ENCODE measurements around the gene FOCAD.

FOCAD gene

GRCh38 chr9:20873240-20873865 lies 189.3 kb downstream of the FOCAD start:
- peaks cover 15% of the 10 kb centered on the region for H3K4me1 ChIP-seq (ENCODE audit: control insufficient read depth, insufficient read depth, low read length)
- H3K9me3 ChIP-seq (ENCODE audit: control insufficient read depth, insufficient read depth, low read depth, low read length): no peaks in the 10 kb centered on the region
- no peaks in the 10 kb centered on the region for H3K36me3 ChIP-seq (ENCODE audit: control insufficient read depth, insufficient read depth, low read length)
- no peak overlapping the region for H3K27ac ChIP-seq (ENCODE audit: low read depth, low read length)
- no peak overlapping the region for H3K4me3 ChIP-seq (ENCODE audit: low read depth, low read length)
- no peak overlapping the region for H3K9ac ChIP-seq (ENCODE audit: low read length)
- H3K27me3 ChIP-seq (ENCODE audit: control insufficient read depth, insufficient read depth, low read length): no peaks in the 10 kb centered on the region

GRCh38 chr9:20880271-20880670 lies 196.2 kb downstream of the FOCAD start:
- no peak overlapping the region for H3K4me3 ChIP-seq (ENCODE audit: low read depth, low read length)

GRCh38 chr9:20880675-20881074 lies 196.6 kb downstream of the FOCAD start:
- H3K4me1 ChIP-seq (ENCODE audit: control insufficient read depth, insufficient read depth, low read length): no peaks in the 10 kb centered on the region
- H3K27ac ChIP-seq (ENCODE audit: low read depth, low read length): no peak overlapping the region
- peaks cover 7% of the 10 kb centered on the region; the same call in 1 of the 2 replicates for H3K36me3 ChIP-seq (ENCODE audit: control insufficient read depth, insufficient read depth, low read length)
- no peaks in the 10 kb centered on the region for H3K9me3 ChIP-seq (ENCODE audit: control insufficient read depth, insufficient read depth, low read depth, low read length)
- no peak overlapping the region for H3K9ac ChIP-seq (ENCODE audit: low read length)
- no peak overlapping the region for H3K4me3 ChIP-seq (ENCODE audit: low read depth, low read length)
- H3K27me3 ChIP-seq (ENCODE audit: control insufficient read depth, insufficient read depth, low read length): no peaks in the 10 kb centered on the region

More at GRCh38 chr9:20880271-20880670, 196.2 kb downstream of the FOCAD start:
- Histone ChIP-seq H3K36me3 (ENCODE audit: control insufficient read depth, insufficient read depth, low read length) (peaks cover 7% of the 10 kb centered on the region; the same call in 1 of the 2 replicates), H3K4me1 (ENCODE audit: control insufficient read depth, insufficient read depth, low read length) (no peaks in the 10 kb centered on the region), H3K27me3 (ENCODE audit: control insufficient read depth, insufficient read depth, low read length) (no peaks in the 10 kb centered on the region), H3K9me3 (ENCODE audit: control insufficient read depth, insufficient read depth, low read depth, low read length) (no peaks in the 10 kb centered on the region), H3K27ac (ENCODE audit: low read depth, low read length) (no peak overlapping the region), H3K9ac (ENCODE audit: low read length) (no peak overlapping the region)

GRCh38 chr9:20884985-20885593 lies 201.0 kb downstream of the FOCAD start:
- peaks cover 7% of the 10 kb centered on the region; the same call in 1 of the 2 replicates for H3K36me3 ChIP-seq (ENCODE audit: control insufficient read depth, insufficient read depth, low read length)
- no peaks in the 10 kb centered on the region for H3K4me1 ChIP-seq (ENCODE audit: control insufficient read depth, insufficient read depth, low read length)
- no peaks in the 10 kb centered on the region for H3K27me3 ChIP-seq (ENCODE audit: control insufficient read depth, insufficient read depth, low read length)
- H3K9ac ChIP-seq (ENCODE audit: low read length): no peak overlapping the region
- H3K9me3 ChIP-seq (ENCODE audit: control insufficient read depth, insufficient read depth, low read depth, low read length): no peaks in the 10 kb centered on the region
- H3K4me3 ChIP-seq (ENCODE audit: low read depth, low read length): no peak overlapping the region
- H3K27ac ChIP-seq (ENCODE audit: low read depth, low read length): no peak overlapping the region

- no peak overlapping the region for H3K9ac ChIP-seq (ENCODE audit: low read length)
- H3K4me1 ChIP-seq (ENCODE audit: control insufficient read depth, insufficient read depth, low read length): 0 out of 2 replicates have a peak, but pooled peaks cover 3% of the 10 kb centered on the region
- H3K27ac ChIP-seq (ENCODE audit: low read depth, low read length): no peak overlapping the region
- H3K4me3 ChIP-seq (ENCODE audit: low read depth, low read length): no peak overlapping the region
- H3K9me3 ChIP-seq (ENCODE audit: control insufficient read depth, insufficient read depth, low read depth, low read length): no peaks in the 10 kb centered on the region
- no peaks in the 10 kb centered on the region for H3K27me3 ChIP-seq (ENCODE audit: control insufficient read depth, insufficient read depth, low read length)
- no peaks in the 10 kb centered on the region for H3K36me3 ChIP-seq (ENCODE audit: control insufficient read depth, insufficient read depth, low read length)
Measured at GRCh38 chr9:20898885-20899554, 215.0 kb downstream of the FOCAD start.

GRCh38 chr9:20903212-20903611 lies 219.2 kb downstream of the FOCAD start:
- Histone ChIP-seq H3K27ac (ENCODE audit: low read depth, low read length) (no peak overlapping the region), H3K4me3 (ENCODE audit: low read depth, low read length) (no peak overlapping the region), H3K27me3 (ENCODE audit: control insufficient read depth, insufficient read depth, low read length) (no peaks in the 10 kb centered on the region), H3K4me1 (ENCODE audit: control insufficient read depth, insufficient read depth, low read length) (0 out of 2 replicates have a peak, but pooled peaks cover 3% of the 10 kb centered on the region), H3K9ac (ENCODE audit: low read length) (no peak overlapping the region), H3K36me3 (ENCODE audit: control insufficient read depth, insufficient read depth, low read length) (no peaks in the 10 kb centered on the region), H3K9me3 (ENCODE audit: control insufficient read depth, insufficient read depth, low read depth, low read length) (no peaks in the 10 kb centered on the region)

GRCh38 chr9:20904995-20905394 lies 220.9 kb downstream of the FOCAD start:
- H3K9me3 ChIP-seq (ENCODE audit: control insufficient read depth, insufficient read depth, low read depth, low read length): no peaks in the 10 kb centered on the region
- H3K4me1 ChIP-seq (ENCODE audit: control insufficient read depth, insufficient read depth, low read length): 0 out of 2 replicates have a peak, but pooled peaks cover under 1% of the 10 kb centered on the region
- no peak overlapping the region for H3K4me3 ChIP-seq (ENCODE audit: low read depth, low read length)
- no peaks in the 10 kb centered on the region for H3K27me3 ChIP-seq (ENCODE audit: control insufficient read depth, insufficient read depth, low read length)
- H3K27ac ChIP-seq (ENCODE audit: low read depth, low read length): no peak overlapping the region
- no peak overlapping the region for H3K9ac ChIP-seq (ENCODE audit: low read length)
- H3K36me3 ChIP-seq (ENCODE audit: control insufficient read depth, insufficient read depth, low read length): no peaks in the 10 kb centered on the region

GRCh38 chr9:20906326-20906725 lies 222.3 kb downstream of the FOCAD start:
- Histone ChIP-seq H3K36me3 (ENCODE audit: control insufficient read depth, insufficient read depth, low read length) (no peaks in the 10 kb centered on the region), H3K27me3 (ENCODE audit: control insufficient read depth, insufficient read depth, low read length) (no peaks in the 10 kb centered on the region), H3K4me3 (ENCODE audit: low read depth, low read length) (no peak overlapping the region), H3K9ac (ENCODE audit: low read length) (no peak overlapping the region), H3K9me3 (ENCODE audit: control insufficient read depth, insufficient read depth, low read depth, low read length) (no peaks in the 10 kb centered on the region), H3K4me1 (ENCODE audit: control insufficient read depth, insufficient read depth, low read length) (no peaks in the 10 kb centered on the region), H3K27ac (ENCODE audit: low read depth, low read length) (no peak overlapping the region)

GRCh38 chr9:20908461-20908860 lies 224.4 kb downstream of the FOCAD start:
- H3K9me3 ChIP-seq (ENCODE audit: control insufficient read depth, insufficient read depth, low read depth, low read length): no peaks in the 10 kb centered on the region
- no peaks in the 10 kb centered on the region for H3K27me3 ChIP-seq (ENCODE audit: control insufficient read depth, insufficient read depth, low read length)
- no peak overlapping the region for H3K9ac ChIP-seq (ENCODE audit: low read length)
- no peak overlapping the region for H3K4me3 ChIP-seq (ENCODE audit: low read depth, low read length)
- H3K4me1 ChIP-seq (ENCODE audit: control insufficient read depth, insufficient read depth, low read length): peaks cover 5% of the 10 kb centered on the region; the same call in 1 of the 2 replicates
- H3K36me3 ChIP-seq (ENCODE audit: control insufficient read depth, insufficient read depth, low read length): peaks cover 4% of the 10 kb centered on the region; the same call in 1 of the 2 replicates
- H3K27ac ChIP-seq (ENCODE audit: low read depth, low read length): no peak overlapping the region

GRCh38 chr9:20914556-20914955 lies 230.5 kb downstream of the FOCAD start:
- no peaks in the 10 kb centered on the region for H3K9me3 ChIP-seq (ENCODE audit: control insufficient read depth, insufficient read depth, low read depth, low read length)

GRCh38 chr9:20921362-20921761 lies 237.3 kb downstream of the FOCAD start:
- Histone ChIP-seq H3K9ac (ENCODE audit: low read length) (no peak overlapping the region), H3K4me1 (ENCODE audit: control insufficient read depth, insufficient read depth, low read length) (no peaks in the 10 kb centered on the region), H3K4me3 (ENCODE audit: low read depth, low read length) (no peak overlapping the region), H3K27me3 (ENCODE audit: control insufficient read depth, insufficient read depth, low read length) (no peaks in the 10 kb centered on the region), H3K36me3 (ENCODE audit: control insufficient read depth, insufficient read depth, low read length) (peaks cover 7% of the 10 kb centered on the region), H3K9me3 (ENCODE audit: control insufficient read depth, insufficient read depth, low read depth, low read length) (no peaks in the 10 kb centered on the region), H3K27ac (ENCODE audit: low read depth, low read length) (no peak overlapping the region)

More at GRCh38 chr9:20914556-20914955, 230.5 kb downstream of the FOCAD start:
- no peak overlapping the region for H3K4me3 ChIP-seq (ENCODE audit: low read depth, low read length)
- H3K4me1 ChIP-seq (ENCODE audit: control insufficient read depth, insufficient read depth, low read length): peaks cover 5% of the 10 kb centered on the region; the same call in 1 of the 2 replicates
- peaks cover 11% of the 10 kb centered on the region for H3K36me3 ChIP-seq (ENCODE audit: control insufficient read depth, insufficient read depth, low read length)
- no peaks in the 10 kb centered on the region for H3K27me3 ChIP-seq (ENCODE audit: control insufficient read depth, insufficient read depth, low read length)
- H3K27ac ChIP-seq (ENCODE audit: low read depth, low read length): no peak overlapping the region
- H3K9ac ChIP-seq (ENCODE audit: low read length): no peak overlapping the region
